Nephron progenitor cell (in vitro differentiated cells): ENCODE data around the gene AKR1D1.
"Not testable (repeated sequence)": the region's sequence is repeated elsewhere in the genome, so short reads cannot be mapped to it uniquely, and the experiment has no call there.

Experiments
- DNase-seq: peaks from one replicate; pipeline ENCODE4 v3.0.0; 2021
- H3K27ac Mint-ChIP-seq: 2 replicates; pipeline ENCODE4 v1.8.0; 2021; ENCODE audit warnings: mild to moderate bottlenecking, moderate library complexity, mixed read lengths
- H3K27me3 Mint-ChIP-seq: 2 replicates; pipeline ENCODE4 v1.8.0; 2021; ENCODE audit warnings: mild to moderate bottlenecking, low read depth, mixed read lengths; ENCODE audit not compliant: poor library complexity
- H3K36me3 Mint-ChIP-seq: 2 replicates; pipeline ENCODE4 v1.8.0; 2021; ENCODE audit warnings: low read depth, mixed read lengths
- H3K4me1 Mint-ChIP-seq: 2 replicates; pipeline ENCODE4 v1.8.0; 2021; ENCODE audit warnings: mixed read lengths
- H3K4me3 Mint-ChIP-seq: 2 replicates; pipeline ENCODE4 v1.8.0; 2021; ENCODE audit warnings: mild to moderate bottlenecking, moderate library complexity, mixed read lengths
- H3K9me3 Mint-ChIP-seq: 2 replicates; pipeline ENCODE4 v1.8.0; 2021; ENCODE audit warnings: mild to moderate bottlenecking, moderate library complexity, mixed read lengths
- CTCF ChIP-seq: fragments of 200-600 bp; sonication (generic); IDR thresholded peaks from 2 replicates; pipeline ENCODE4 v1.5.0; 2021; ENCODE audit warnings: antibody characterized with exemption

AKR1D1 gene

GRCh38 chr7:138086563-138087270, 10.5 kb downstream of the AKR1D1 start:
- H3K4me1 Mint-ChIP-seq, result no peaks in the 10 kb centered on the region
- DNase-seq, result no peak
- no peaks in the 10 kb centered on the region for H3K36me3 Mint-ChIP-seq
- H3K4me3 Mint-ChIP-seq, result no peak overlapping the region
- no peak for TF ChIP-seq CTCF
- H3K27me3 Mint-ChIP-seq, result peaks cover 2% of the 10 kb centered on the region
- no peaks in the 10 kb centered on the region for H3K9me3 Mint-ChIP-seq
- no peak overlapping the region for H3K27ac Mint-ChIP-seq

- DNase-seq, result no peak
These were observed 13.0 kb downstream of the AKR1D1 start for GRCh38 chr7:138089080-138089901.

GRCh38 chr7:138091032-138091431, 14.8 kb downstream of the AKR1D1 start:
- Mint-ChIP-seq H3K4me1 (no peaks in the 10 kb centered on the region), H3K36me3 (no peaks in the 10 kb centered on the region), H3K4me3 (no peak overlapping the region), H3K9me3 (no peaks in the 10 kb centered on the region), H3K27me3 (no peaks in the 10 kb centered on the region), H3K27ac (no peak overlapping the region)
- DNase-seq, result no peak
- TF ChIP-seq CTCF, result no peak

More at GRCh38 chr7:138089080-138089901, 13.0 kb downstream of the AKR1D1 start:
- TF ChIP-seq CTCF, result no peak
- no peak overlapping the region for H3K27ac Mint-ChIP-seq
- H3K4me1 Mint-ChIP-seq, result no peaks in the 10 kb centered on the region
- no peak overlapping the region for H3K4me3 Mint-ChIP-seq
- H3K9me3 Mint-ChIP-seq, result no peaks in the 10 kb centered on the region
- peaks cover 2% of the 10 kb centered on the region for H3K27me3 Mint-ChIP-seq
- H3K36me3 Mint-ChIP-seq, result no peaks in the 10 kb centered on the region

DNA sequence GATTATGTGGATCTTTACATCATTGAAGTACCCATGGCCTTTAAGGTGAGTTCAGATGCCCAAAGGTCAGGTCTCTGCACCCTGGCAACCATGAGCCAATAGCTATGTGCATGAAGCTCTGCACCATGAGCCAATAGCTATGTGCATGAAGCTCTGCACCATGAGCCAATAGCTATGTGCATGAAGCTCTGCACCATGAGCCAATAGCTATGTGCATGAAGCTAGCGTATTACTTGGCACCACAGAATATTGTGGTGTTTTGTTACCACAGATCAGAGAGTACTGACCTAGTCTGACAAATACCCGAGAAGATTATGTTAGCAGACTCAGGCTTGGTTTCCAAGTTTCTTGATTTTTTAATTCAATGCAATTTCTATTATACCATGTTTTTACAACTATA, 15.6 kb downstream of the AKR1D1 start:
- not testable (repeated sequence) for H3K36me3 Mint-ChIP-seq, H3K9me3 Mint-ChIP-seq, H3K27ac Mint-ChIP-seq, H3K27me3 Mint-ChIP-seq, H3K4me3 Mint-ChIP-seq, DNase-seq, H3K4me1 Mint-ChIP-seq

- H3K4me3 Mint-ChIP-seq, result no peak overlapping the region
- no peak for DNase-seq
- H3K36me3 Mint-ChIP-seq, result no peaks in the 10 kb centered on the region
- no peak overlapping the region for H3K27ac Mint-ChIP-seq
- no peaks in the 10 kb centered on the region for H3K4me1 Mint-ChIP-seq
- no peak for TF ChIP-seq CTCF
- H3K27me3 Mint-ChIP-seq, result no peaks in the 10 kb centered on the region
- H3K9me3 Mint-ChIP-seq, result no peaks in the 10 kb centered on the region
These were observed 16.3 kb downstream of the AKR1D1 start for GRCh38 chr7:138092486-138093028.
